ENCODE measurements around the gene NPRL2. TPM values are rescaled to one million over a fixed set of nuclear protein-coding genes. Genes with fewer than 3 reads are reported as not detected.

Gene NPRL2
- total and polyA plus RNA-seq, 2 of the 13 experiments (the other 11 are each of a cell fraction or from before 2014, with no cell fraction given) = 30.6 to 51.4 TPM

DNA sequence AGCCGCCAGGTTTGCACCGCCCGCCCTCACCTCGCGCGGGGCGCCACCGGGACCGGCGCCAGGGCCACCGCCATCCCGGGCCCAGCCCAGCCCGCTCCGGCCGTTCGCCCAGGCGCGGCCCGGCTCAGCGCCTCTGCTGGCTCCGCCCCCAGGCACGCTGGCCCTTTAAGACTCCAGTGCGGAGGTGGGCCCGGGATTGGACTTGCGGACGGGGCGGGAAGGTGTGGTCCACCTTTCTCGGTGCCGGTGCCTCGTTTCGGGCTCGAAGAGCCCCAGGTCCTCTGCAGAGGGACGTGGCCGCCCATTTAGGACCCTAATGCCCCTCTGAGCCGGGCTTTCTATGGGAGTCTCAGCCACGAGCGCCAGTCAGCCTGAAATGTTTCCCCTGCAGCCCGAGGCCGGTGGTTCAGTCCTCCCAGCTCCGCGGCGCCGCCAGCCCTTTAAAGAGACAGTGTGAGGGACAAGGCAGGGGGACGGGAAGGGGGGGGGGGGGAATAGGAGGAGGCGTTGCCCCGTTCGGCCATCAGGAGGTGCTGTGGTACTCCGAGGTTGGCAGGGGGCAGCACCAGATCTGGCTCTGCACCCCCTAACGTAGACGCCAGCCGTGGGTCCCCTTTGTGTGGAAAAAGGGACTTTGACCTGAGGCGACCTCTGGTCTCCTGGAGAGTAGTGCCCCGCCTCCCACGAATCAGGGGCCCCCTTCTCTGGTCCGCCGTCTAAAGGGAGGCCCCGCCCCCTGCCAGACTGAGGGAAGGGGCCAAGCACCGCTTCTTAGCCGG, 29.1 kb downstream of the NPRL2 start (continued):
- TF ChIP-seq ZNF607 (CRISPR knock-in tag; IDR thresholded peaks at IDR 0.05; ENCODE audit: borderline replicate concordance) = no peak
- peak; percentile 56; the same call in 1 of the 2 replicates for TF ChIP-seq FLYWCH1 (CRISPR knock-in tag; IDR thresholded peaks at IDR 0.05)
- no peak; the same call in 1 of the 2 replicates for TF ChIP-seq NFYB (CRISPR knock-in tag; IDR thresholded peaks at IDR 0.05)
- TF ChIP-seq, protein P1, sequence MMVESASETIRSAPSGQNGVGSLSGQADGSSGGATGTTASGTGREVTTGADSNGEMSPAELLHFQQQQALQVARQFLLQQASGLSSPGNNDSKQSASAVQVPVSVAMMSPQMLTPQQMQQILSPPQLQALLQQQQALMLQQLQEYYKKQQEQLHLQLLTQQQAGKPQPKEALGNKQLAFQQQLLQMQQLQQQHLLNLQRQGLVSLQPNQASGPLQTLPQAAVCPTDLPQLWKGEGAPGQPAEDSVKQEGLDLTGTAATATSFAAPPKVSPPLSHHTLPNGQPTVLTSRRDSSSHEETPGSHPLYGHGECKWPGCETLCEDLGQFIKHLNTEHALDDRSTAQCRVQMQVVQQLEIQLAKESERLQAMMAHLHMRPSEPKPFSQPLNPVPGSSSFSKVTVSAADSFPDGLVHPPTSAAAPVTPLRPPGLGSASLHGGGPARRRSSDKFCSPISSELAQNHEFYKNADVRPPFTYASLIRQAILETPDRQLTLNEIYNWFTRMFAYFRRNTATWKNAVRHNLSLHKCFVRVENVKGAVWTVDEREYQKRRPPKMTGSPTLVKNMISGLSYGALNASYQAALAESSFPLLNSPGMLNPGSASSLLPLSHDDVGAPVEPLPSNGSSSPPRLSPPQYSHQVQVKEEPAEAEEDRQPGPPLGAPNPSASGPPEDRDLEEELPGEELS (CRISPR knock-in tag; IDR thresholded peaks at IDR 0.05) = peak; percentile 54
- peak; percentile 61; the same call in 1 of the 2 replicates for TF ChIP-seq ZNF430 (CRISPR knock-in tag; IDR thresholded peaks at IDR 0.05)
- peak; percentile 7; the same call in 1 of the 2 replicates for TF ChIP-seq SALL2 (CRISPR knock-in tag; IDR thresholded peaks at IDR 0.05)
- TF ChIP-seq, protein P2, sequence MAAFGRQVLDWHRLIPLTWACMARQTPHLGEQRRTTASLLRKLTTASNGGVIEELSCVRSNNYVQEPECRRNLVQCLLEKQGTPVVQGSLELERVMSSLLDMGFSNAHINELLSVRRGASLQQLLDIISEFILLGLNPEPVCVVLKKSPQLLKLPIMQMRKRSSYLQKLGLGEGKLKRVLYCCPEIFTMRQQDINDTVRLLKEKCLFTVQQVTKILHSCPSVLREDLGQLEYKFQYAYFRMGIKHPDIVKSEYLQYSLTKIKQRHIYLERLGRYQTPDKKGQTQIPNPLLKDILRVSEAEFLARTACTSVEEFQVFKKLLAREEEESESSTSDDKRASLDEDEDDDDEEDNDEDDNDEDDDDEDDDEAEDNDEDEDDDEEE (CRISPR knock-in tag; IDR thresholded peaks at IDR 0.05) = no peak
- TF ChIP-seq, protein P3, sequence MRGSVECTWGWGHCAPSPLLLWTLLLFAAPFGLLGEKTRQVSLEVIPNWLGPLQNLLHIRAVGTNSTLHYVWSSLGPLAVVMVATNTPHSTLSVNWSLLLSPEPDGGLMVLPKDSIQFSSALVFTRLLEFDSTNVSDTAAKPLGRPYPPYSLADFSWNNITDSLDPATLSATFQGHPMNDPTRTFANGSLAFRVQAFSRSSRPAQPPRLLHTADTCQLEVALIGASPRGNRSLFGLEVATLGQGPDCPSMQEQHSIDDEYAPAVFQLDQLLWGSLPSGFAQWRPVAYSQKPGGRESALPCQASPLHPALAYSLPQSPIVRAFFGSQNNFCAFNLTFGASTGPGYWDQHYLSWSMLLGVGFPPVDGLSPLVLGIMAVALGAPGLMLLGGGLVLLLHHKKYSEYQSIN (CRISPR knock-in tag; IDR thresholded peaks at IDR 0.05; ENCODE audit: borderline replicate concordance) = no peak
- TF ChIP-seq, protein P4, sequence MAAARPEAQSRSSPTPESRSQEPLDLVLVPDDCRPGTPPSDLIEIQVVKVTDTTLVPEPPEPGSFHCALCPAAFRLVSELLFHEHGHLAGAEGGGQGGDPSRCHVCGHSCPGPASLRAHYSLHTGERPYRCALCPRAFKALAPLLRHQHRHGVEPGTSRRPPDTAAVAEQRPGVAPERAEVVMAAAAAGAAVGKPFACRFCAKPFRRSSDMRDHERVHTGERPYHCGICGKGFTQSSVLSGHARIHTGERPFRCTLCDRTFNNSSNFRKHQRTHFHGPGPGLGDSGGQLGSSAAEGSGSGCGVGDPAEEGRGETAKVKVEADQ (CRISPR knock-in tag; IDR thresholded peaks at IDR 0.05; ENCODE audit: borderline replicate concordance) = peak; percentile 77; the same call in 1 of the 2 replicates
- TF ChIP-seq, protein P5, sequence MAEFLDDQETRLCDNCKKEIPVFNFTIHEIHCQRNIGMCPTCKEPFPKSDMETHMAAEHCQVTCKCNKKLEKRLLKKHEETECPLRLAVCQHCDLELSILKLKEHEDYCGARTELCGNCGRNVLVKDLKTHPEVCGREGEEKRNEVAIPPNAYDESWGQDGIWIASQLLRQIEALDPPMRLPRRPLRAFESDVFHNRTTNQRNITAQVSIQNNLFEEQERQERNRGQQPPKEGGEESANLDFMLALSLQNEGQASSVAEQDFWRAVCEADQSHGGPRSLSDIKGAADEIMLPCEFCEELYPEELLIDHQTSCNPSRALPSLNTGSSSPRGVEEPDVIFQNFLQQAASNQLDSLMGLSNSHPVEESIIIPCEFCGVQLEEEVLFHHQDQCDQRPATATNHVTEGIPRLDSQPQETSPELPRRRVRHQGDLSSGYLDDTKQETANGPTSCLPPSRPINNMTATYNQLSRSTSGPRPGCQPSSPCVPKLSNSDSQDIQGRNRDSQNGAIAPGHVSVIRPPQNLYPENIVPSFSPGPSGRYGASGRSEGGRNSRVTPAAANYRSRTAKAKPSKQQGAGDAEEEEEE (CRISPR knock-in tag; IDR thresholded peaks at IDR 0.05; ENCODE audit: borderline replicate concordance) = 0 out of 2 replicates have a peak, but pooled peaks have one; percentile 3
- peak; percentile 76 for TF ChIP-seq U2AF1 (optimal IDR thresholded peaks at IDR 0.05; ENCODE audit: low read depth, low read length)
- TF ChIP-seq POLR2A (IDR thresholded peaks at IDR 0.05; ENCODE audit: insufficient read depth in 1 of 2, low read depth in 2 of 2, low read length in 2 of 2) = no peak; a peak in 1 of 4 replicates
- TF ChIP-seq SP1 (IDR thresholded peaks at IDR 0.05) = no peak
- peak; percentile 83; the same call in 1 of the 2 replicates for TF ChIP-seq SP1 (CRISPR knock-in tag; IDR thresholded peaks at IDR 0.05)
- no peak for TF ChIP-seq ZNF652 (CRISPR knock-in tag; IDR thresholded peaks at IDR 0.05; ENCODE audit: borderline replicate concordance, low read depth)
- TF ChIP-seq CHD4 (IDR thresholded peaks at IDR 0.05; ENCODE audit: borderline replicate concordance, low read length) = no peak; the same call in 1 of the 2 replicates
- peak; percentile 56; the same call in 1 of the 2 replicates for TF ChIP-seq ATF7-NPFF (CRISPR knock-in tag; IDR thresholded peaks at IDR 0.05; ENCODE audit: low read depth)
- peak; percentile 30; the same call in 1 of the 2 replicates for TF ChIP-seq ZNF605 (CRISPR knock-in tag; IDR thresholded peaks at IDR 0.05)
- TF ChIP-seq, protein P6, sequence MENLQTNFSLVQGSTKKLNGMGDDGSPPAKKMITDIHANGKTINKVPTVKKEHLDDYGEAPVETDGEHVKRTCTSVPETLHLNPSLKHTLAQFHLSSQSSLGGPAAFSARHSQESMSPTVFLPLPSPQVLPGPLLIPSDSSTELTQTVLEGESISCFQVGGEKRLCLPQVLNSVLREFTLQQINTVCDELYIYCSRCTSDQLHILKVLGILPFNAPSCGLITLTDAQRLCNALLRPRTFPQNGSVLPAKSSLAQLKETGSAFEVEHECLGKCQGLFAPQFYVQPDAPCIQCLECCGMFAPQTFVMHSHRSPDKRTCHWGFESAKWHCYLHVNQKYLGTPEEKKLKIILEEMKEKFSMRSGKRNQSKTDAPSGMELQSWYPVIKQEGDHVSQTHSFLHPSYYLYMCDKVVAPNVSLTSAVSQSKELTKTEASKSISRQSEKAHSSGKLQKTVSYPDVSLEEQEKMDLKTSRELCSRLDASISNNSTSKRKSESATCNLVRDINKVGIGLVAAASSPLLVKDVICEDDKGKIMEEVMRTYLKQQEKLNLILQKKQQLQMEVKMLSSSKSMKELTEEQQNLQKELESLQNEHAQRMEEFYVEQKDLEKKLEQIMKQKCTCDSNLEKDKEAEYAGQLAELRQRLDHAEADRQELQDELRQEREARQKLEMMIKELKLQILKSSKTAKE (CRISPR knock-in tag; IDR thresholded peaks at IDR 0.05; ENCODE audit: borderline replicate concordance) = peak; percentile 57; the same call in 1 of the 2 replicates
- TF ChIP-seq ZNF225 (CRISPR knock-in tag; IDR thresholded peaks at IDR 0.05) = no peak

All from HepG2 (cell line).